ENCODE measurements around the gene LMNTD2. TPM values are rescaled to one million over a fixed set of nuclear protein-coding genes. Genes with fewer than 3 reads are reported as not detected.

The LMNTD2 gene
- polyA plus RNA-seq, 1 donor from 2014 or later = 0.61 TPM

DNA sequence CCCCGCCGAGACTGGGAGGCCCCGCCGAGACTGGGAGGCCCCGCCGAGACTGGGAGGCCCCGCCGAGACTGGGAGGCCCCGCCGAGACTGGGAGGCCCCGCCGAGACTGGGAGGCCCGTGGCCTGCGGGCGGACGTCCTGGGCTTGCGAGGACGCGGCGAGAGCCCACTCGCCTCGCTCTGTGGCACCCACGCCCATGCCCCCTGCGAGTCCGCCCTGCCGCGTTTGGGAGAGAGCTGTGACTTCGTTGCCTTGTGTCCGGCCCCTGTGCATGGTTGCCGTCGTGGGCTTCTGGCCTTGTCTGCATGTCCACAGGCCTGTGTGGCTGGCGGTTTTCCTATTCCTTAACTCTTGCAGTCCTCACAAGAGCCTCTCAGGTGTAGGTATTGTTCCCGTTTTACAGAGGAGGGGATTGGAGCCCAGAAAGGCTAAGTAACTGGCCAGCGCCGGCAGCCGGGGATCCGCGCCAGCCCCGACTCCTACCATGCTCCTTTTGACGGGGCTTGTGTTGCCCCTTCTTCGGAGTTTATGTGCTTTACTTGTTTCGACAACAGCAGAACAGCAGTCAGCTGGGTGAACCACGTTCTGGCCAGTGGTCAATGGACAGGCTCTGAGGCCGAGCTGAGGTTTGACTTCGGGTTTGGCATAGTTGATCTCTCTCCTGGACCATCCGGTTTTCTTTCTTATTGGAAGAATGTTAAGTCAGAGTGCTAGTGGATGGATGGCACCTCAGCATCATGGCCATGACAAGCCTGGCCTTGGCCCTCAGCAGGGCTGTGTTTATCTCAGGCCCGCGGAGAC is 16.5 kb upstream of the LMNTD2 start:
- H3K9me3 ChIP-seq (ENCODE audit: low read length) = no peaks in the 10 kb centered on the region
- peak overlapping the region; percentile 68 for H3K4me2 ChIP-seq (ENCODE audit: low read length)
- H3K9ac ChIP-seq (ENCODE audit: low read length) = peak overlapping the region; percentile 93
- no peaks in the 10 kb centered on the region for H3F3A ChIP-seq (ENCODE audit: insufficient read depth, low read length, poor library complexity, severe bottlenecking)
- no peak overlapping the region for H2AFZ ChIP-seq (ENCODE audit: low read depth, low read length)
- peaks cover 16% of the 10 kb centered on the region for H4K20me1 ChIP-seq (ENCODE audit: insufficient read depth)
- H3K9me2 ChIP-seq (ENCODE audit: insufficient read depth, low read length) = no peaks in the 10 kb centered on the region
- H3K27me3 ChIP-seq (ENCODE audit: insufficient read depth, low read depth, low read length) = no peaks in the 10 kb centered on the region
- TF ChIP-seq, protein P1, sequence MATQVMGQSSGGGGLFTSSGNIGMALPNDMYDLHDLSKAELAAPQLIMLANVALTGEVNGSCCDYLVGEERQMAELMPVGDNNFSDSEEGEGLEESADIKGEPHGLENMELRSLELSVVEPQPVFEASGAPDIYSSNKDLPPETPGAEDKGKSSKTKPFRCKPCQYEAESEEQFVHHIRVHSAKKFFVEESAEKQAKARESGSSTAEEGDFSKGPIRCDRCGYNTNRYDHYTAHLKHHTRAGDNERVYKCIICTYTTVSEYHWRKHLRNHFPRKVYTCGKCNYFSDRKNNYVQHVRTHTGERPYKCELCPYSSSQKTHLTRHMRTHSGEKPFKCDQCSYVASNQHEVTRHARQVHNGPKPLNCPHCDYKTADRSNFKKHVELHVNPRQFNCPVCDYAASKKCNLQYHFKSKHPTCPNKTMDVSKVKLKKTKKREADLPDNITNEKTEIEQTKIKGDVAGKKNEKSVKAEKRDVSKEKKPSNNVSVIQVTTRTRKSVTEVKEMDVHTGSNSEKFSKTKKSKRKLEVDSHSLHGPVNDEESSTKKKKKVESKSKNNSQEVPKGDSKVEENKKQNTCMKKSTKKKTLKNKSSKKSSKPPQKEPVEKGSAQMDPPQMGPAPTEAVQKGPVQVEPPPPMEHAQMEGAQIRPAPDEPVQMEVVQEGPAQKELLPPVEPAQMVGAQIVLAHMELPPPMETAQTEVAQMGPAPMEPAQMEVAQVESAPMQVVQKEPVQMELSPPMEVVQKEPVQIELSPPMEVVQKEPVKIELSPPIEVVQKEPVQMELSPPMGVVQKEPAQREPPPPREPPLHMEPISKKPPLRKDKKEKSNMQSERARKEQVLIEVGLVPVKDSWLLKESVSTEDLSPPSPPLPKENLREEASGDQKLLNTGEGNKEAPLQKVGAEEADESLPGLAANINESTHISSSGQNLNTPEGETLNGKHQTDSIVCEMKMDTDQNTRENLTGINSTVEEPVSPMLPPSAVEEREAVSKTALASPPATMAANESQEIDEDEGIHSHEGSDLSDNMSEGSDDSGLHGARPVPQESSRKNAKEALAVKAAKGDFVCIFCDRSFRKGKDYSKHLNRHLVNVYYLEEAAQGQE (IDR thresholded peaks at IDR 0.05; ENCODE audit: borderline replicate concordance) = no peak
- TF ChIP-seq RAD21 (conservative IDR thresholded peaks at IDR 0.05) (no peak), MXI1 (conservative IDR thresholded peaks at IDR 0.05; ENCODE audit: poor library complexity, severe bottlenecking) (no peak), TAF1 (IDR thresholded peaks at IDR 0.05; ENCODE audit: low read depth) (no peak), CTCF (IDR thresholded peaks at IDR 0.05; ENCODE audit: poor library complexity, severe bottlenecking) (no peak), SMC3 (conservative IDR thresholded peaks at IDR 0.05; ENCODE audit: poor library complexity) (no peak), POLR2AphosphoS5 (IDR thresholded peaks at IDR 0.05) (no peak), EP300 (conservative IDR thresholded peaks at IDR 0.05; ENCODE audit: poor library complexity, severe bottlenecking) (no peak), EZH2 (IDR thresholded peaks at IDR 0.05; ENCODE audit: borderline replicate concordance, insufficient read depth, low read length, poor library complexity, severe bottlenecking) (no peak)
- no peaks in the 10 kb centered on the region for H3K36me3 ChIP-seq (ENCODE audit: insufficient read depth, low read length)
- peaks cover 39% of the 10 kb centered on the region for H3K79me2 ChIP-seq (replicated peaks; ENCODE audit: insufficient read depth, low read length)
- H3K27ac ChIP-seq (ENCODE audit: low read length) = peak overlapping the region; percentile 52
- H3K4me3 ChIP-seq (ENCODE audit: low read length) = peak overlapping the region; percentile 97

- Histone ChIP-seq H2AFZ (ENCODE audit: low read depth, low read length) (peak within 1 kb of the TSS; percentile 95), H3K27ac (ENCODE audit: low read length) (peak within 1 kb of the TSS; percentile 90), H3K9me2 (ENCODE audit: insufficient read depth, low read length) (no peaks in the 10 kb centered on the region), H3K27me3 (ENCODE audit: insufficient read depth, low read depth, low read length) (no peaks in the 10 kb centered on the region), H3K9me3 (ENCODE audit: low read length) (no peaks in the 10 kb centered on the region), H3F3A (ENCODE audit: insufficient read depth, low read length, poor library complexity, severe bottlenecking) (no peaks in the 10 kb centered on the region), H3K4me3 (ENCODE audit: low read length) (peak within 1 kb of the TSS; percentile 97), H3K4me2 (ENCODE audit: low read length) (peak within 1 kb of the TSS; percentile 68), H3K79me2 (replicated peaks; ENCODE audit: insufficient read depth, low read length) (peaks cover 39% of the 10 kb centered on the region), H3K36me3 (ENCODE audit: insufficient read depth, low read length) (no peaks in the 10 kb centered on the region), H3K9ac (ENCODE audit: low read length) (peak within 1 kb of the TSS; percentile 93), H4K20me1 (ENCODE audit: insufficient read depth) (peaks cover 16% of the 10 kb centered on the region)
- TF ChIP-seq POLR2AphosphoS5 (IDR thresholded peaks at IDR 0.05) = peak; percentile 87
- TF ChIP-seq EP300 (conservative IDR thresholded peaks at IDR 0.05; ENCODE audit: poor library complexity, severe bottlenecking) = peak; percentile 60
- TF ChIP-seq SMC3 (conservative IDR thresholded peaks at IDR 0.05; ENCODE audit: poor library complexity) = peak; percentile 22
- TF ChIP-seq MXI1 (conservative IDR thresholded peaks at IDR 0.05; ENCODE audit: poor library complexity, severe bottlenecking) = peak; percentile 77
- no peak for TF ChIP-seq RAD21 (conservative IDR thresholded peaks at IDR 0.05)
- TF ChIP-seq, protein P1 (IDR thresholded peaks at IDR 0.05; ENCODE audit: borderline replicate concordance) = peak; percentile 84
- TF ChIP-seq TAF1 (IDR thresholded peaks at IDR 0.05; ENCODE audit: low read depth) = peak; percentile 87
- TF ChIP-seq CTCF (IDR thresholded peaks at IDR 0.05; ENCODE audit: poor library complexity, severe bottlenecking) = peak; percentile 34
- no peak for TF ChIP-seq EZH2 (IDR thresholded peaks at IDR 0.05; ENCODE audit: borderline replicate concordance, insufficient read depth, low read length, poor library complexity, severe bottlenecking)
These were observed 15.6 kb upstream of the LMNTD2 start, which contains the start of gene PHRF1 for GRCh38 chr11:575996-576768. Gene PHRF1, plus strand, starts transcription at chr11:576470. Its CDS starts 5,043 bp downstream, at chr11:581513.
